Esophagus squamous epithelium (tissue), 5 donors: ENCODE data around the gene LEF1. TPM values are rescaled to one million over a fixed set of nuclear protein-coding genes. Genes with fewer than 3 reads are reported as not detected.
A peak's percentile ranks its signal among the peaks of the same experiment; 100 is the strongest.

Experiments
- DNase-seq: peaks from one replicate; lab custom pipeline; 2025; lab: John Stamatoyannopoulos, UW
- H3K27ac ChIP-seq, 4 donors: fragments of 200-600 bp; sonication (generic); one replicate each; pipeline ENCODE4 v1.5.1; 2016 to 2019; ENCODE audit warnings: mild to moderate bottlenecking in 1 of 4
- H3K27me3 ChIP-seq, 4 donors: fragments of 200-600 bp; sonication (generic); 1 replicate in 3 of 4; 2 replicates in 1 of 4; pipeline versions ENCODE4 v1.5.1 to v1.6.0; 2017 to 2021; ENCODE audit warnings: antibody characterized with exemption in 1 of 4
- H3K36me3 ChIP-seq, 3 donors: fragments of 200-600 bp; sonication (generic); one replicate each; pipeline ENCODE4 v1.5.1; 2016 to 2019
- H3K4me1 ChIP-seq, 3 donors: fragments of 200-600 bp; sonication (generic); one replicate each; pipeline ENCODE4 v1.5.1; 2017 to 2019
- H3K4me3 ChIP-seq, 4 donors: fragments of 200-600 bp; sonication (generic); 1 replicate in 3 of 4; 2 replicates in 1 of 4; pipeline ENCODE4 v1.5.1; 2016 to 2019; ENCODE audit warnings: mild to moderate bottlenecking in 2 of 4, moderate library complexity in 1 of 4
- H3K9me3 ChIP-seq, 3 donors: fragments of 200-600 bp; sonication (generic); one replicate each; pipeline ENCODE4 v1.5.1; 2016 to 2019
- POLR2A ChIP-seq, 4 donors: fragments of 450-650 bp; IDR thresholded peaks; one replicate each; pipeline ENCODE4 v1.6.1; 2017; ENCODE audit warnings: antibody characterized with exemption in 4 of 4, mild to moderate bottlenecking in 4 of 4, moderate library complexity in 3 of 4
- WGBS, 2 donors: methylation state at CpG; one replicate each; pipeline ENCODE4 v1.1.5; 2018; 5-methylcytosine and 5-hydroxymethylcytosine counted together
- intact Hi-C: fragments of 100-400 bp; cut with DNase I; formaldehyde crosslinking; loops from one replicate; pipeline ENCODE4 v1.15.0; 2022
- total RNA-seq, 4 donors: library from RNA; depleted of rRNA; stranded (reverse); fragments of >200 nt; gene quantifications; one replicate each; pipeline ENCODE4 v1.1.0, GENCODE V29; 2016
- TF ChIP-seq, protein P1 (sequence below), 6 experiments: fragments of 450-650 bp in 4 of 6; fragments of 200-600 bp in 2 of 6; sonication (generic) in 2 of 6; IDR thresholded peaks; one replicate each; pipeline ENCODE4 v1.5.1; 2016 to 2019; ENCODE audit warnings: antibody characterized with exemption in 6 of 6, mild to moderate bottlenecking in 4 of 6, moderate library complexity in 4 of 6
- donor health status: DM: yes; HTN: yes; CAD: no.

Gene LEF1
- total RNA-seq, 4 donors from 2014 or later: 8.0 to 13.9 (median 10.1) TPM

DNA sequence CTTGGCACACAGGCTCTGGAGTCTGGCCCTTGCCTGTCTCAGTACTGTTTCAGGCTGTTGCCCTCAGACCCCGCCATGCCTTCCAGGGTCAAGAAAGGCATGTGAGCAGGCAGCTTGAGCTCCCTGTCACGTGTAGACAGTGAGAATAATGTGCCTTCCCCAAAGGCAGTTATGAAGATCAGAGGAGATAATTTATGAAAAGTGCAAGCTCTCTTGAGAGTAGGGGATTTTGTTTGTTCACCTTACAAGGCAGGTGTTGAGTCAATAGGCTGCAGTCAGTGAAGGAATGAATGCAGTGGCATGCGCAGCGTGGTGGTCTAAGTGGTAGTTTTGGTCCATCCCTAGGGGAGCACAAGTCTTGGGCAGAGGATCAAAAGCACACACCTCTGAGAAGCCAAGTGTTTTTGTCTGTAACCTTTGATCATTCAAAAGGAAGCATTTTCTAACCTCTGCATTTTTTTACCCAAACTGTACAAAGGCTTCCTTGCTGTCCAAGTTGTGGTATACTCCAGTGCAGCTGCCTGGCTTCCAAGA lies 164.7 kb downstream of the LEF1 start:
- intact Hi-C loops: no loop called here
- Histone ChIP-seq H3K27ac (no peak overlapping the region), H3K36me3 (peaks cover 0 to 2% (median 0%) of the 10 kb centered on the region in 3 donors), H3K27me3 (no peaks in the 10 kb centered on the region), H3K4me3 (no peak overlapping the region), H3K4me1 (peaks cover 0 to 26% (median 0%) of the 10 kb centered on the region in 3 donors), H3K9me3 (no peaks in the 10 kb centered on the region)
- TF ChIP-seq, protein P1, sequence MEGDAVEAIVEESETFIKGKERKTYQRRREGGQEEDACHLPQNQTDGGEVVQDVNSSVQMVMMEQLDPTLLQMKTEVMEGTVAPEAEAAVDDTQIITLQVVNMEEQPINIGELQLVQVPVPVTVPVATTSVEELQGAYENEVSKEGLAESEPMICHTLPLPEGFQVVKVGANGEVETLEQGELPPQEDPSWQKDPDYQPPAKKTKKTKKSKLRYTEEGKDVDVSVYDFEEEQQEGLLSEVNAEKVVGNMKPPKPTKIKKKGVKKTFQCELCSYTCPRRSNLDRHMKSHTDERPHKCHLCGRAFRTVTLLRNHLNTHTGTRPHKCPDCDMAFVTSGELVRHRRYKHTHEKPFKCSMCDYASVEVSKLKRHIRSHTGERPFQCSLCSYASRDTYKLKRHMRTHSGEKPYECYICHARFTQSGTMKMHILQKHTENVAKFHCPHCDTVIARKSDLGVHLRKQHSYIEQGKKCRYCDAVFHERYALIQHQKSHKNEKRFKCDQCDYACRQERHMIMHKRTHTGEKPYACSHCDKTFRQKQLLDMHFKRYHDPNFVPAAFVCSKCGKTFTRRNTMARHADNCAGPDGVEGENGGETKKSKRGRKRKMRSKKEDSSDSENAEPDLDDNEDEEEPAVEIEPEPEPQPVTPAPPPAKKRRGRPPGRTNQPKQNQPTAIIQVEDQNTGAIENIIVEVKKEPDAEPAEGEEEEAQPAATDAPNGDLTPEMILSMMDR (IDR thresholded peaks at IDR 0.05): no peak
- no peak for TF ChIP-seq POLR2A (IDR thresholded peaks at IDR 0.05)
- no peak for DNase-seq
- WGBS, 2 donors: 91 to 96% methylated on average over 2 of the region's 4 CpGs

DNA sequence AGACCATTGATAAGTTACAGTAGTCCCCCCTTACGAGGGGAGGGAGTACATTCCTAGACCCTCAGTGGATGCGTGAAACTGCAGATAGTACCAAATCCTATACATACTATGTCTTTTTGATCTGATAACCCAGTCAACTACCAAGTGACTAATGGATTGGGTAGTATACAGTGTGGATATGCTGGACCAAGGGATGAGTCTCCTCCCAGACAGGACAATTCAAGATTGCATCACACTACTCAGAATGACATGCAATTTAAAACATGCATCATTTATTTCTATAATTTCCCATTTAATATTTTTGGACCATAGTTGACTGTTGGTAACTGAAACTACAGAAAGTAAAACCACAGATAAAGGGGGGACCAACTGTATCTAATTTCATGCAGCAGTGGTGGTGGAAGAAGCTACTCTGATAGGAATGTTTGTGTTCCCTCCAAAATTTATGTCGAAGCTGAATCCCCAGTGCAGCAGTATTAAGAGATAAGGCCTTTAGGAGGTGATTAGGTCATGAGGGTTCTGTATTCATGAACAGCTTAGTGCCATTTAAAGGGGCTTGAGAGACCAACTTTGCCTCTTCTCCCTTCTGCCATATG lies 167.1 kb downstream of the LEF1 start:
- Histone ChIP-seq H3K4me1 (peaks cover 0 to 15% (median 0%) of the 10 kb centered on the region in 3 donors), H3K36me3 (peaks cover 0 to 4% (median 0%) of the 10 kb centered on the region in 3 donors), H3K27me3 (no peaks in the 10 kb centered on the region), H3K27ac (no peak overlapping the region), H3K9me3 (no peaks in the 10 kb centered on the region), H3K4me3 (no peak overlapping the region)
- no peak for TF ChIP-seq POLR2A (IDR thresholded peaks at IDR 0.05)
- TF ChIP-seq, protein P1 (IDR thresholded peaks at IDR 0.05): no peak
- 94 to 95% methylated on average over 3 of the region's 3 CpGs for WGBS, 2 donors
- intact Hi-C loops: no loop called here
- no peak for DNase-seq

DNA sequence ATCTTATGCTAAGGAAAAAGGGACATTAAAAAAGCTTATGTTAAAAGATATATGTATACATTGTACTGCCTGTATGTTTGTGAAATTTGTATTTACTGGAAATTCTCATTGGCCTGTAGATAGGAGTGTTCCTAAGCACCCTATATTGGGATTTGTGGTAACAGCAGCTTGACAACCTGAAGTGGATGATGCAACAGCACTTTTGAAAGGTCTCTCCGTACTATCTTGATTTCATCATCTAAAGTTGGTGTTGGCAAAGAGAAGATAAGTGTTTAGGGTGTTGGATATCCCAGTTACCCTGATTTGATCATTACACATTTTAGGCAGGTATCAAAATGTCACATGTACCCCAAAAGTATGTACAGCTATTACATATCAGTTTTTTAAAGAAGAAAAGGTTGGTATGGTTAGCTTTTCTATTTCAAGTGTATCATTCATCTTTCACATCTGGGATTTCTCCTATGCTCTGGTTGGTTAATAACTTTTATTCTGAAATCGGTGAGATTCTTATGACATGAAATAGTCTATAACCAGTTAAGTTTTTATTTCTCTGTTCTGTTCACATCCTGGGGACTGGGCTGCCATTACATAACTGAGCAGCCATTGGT lies 168.7 kb downstream of the LEF1 start:
- Histone ChIP-seq H3K36me3 (peaks cover 0 to 4% (median 0%) of the 10 kb centered on the region in 3 donors), H3K27me3 (no peaks in the 10 kb centered on the region), H3K4me3 (no peak overlapping the region), H3K27ac (peak overlapping the region in 1 of 4 donors; percentile 13), H3K4me1 (peaks cover 0 to 15% (median 0%) of the 10 kb centered on the region in 3 donors), H3K9me3 (no peaks in the 10 kb centered on the region)
- TF ChIP-seq, protein P1 (IDR thresholded peaks at IDR 0.05): no peak
- no peak for TF ChIP-seq POLR2A (IDR thresholded peaks at IDR 0.05)
- 75 to 81% methylated on average over 2 of the region's 2 CpGs for WGBS, 2 donors
- no peak for DNase-seq
- intact Hi-C loops: no loop called here

DNA sequence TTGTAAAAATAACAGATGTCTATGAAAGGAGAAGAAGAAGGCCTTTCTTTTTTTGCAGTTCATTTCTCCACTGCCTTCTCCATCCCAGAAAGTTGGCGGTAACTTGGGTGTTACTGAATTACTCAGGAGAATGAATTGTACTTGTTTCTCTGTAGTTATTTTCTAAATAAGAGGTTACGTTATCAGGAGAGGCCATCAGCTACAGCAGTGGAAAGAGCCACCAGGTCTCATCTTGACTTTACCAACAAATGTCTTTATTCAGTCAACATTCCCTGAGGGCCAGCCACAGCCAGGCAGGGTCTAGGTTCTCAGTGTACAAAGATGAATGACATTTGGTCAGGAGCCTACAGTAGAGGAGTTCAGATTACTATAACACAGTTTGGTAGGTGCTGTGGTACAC lies 170.9 kb downstream of the LEF1 start:
- no peak overlapping the region for H3K4me3 ChIP-seq
- peak overlapping the region; percentile 0 to 75 (median 71) for H3K27ac ChIP-seq
- no peaks in the 10 kb centered on the region for H3K27me3 ChIP-seq
- no peak for DNase-seq
- no peaks in the 10 kb centered on the region for H3K9me3 ChIP-seq
- peaks cover 0 to 31% (median 5%) of the 10 kb centered on the region in 3 donors for H3K4me1 ChIP-seq
- TF ChIP-seq POLR2A (IDR thresholded peaks at IDR 0.05): no peak
- TF ChIP-seq, protein P1 (IDR thresholded peaks at IDR 0.05): no peak
- H3K36me3 ChIP-seq: peaks cover 0 to 4% (median 0%) of the 10 kb centered on the region in 3 donors
- intact Hi-C loops: no loop called here
- WGBS, 2 donors: 83 to 87% methylated on average over 2 of the region's 2 CpGs

Other genes with a start within 250 kb of the LEF1 start
- gene CYP2U1, start 237.4 kb downstream of the LEF1 start, total RNA-seq: 1 to 10 TPM; 1.8 to 8.4 (median 4.5) TPM
- gene HADH, start 179.0 kb downstream of the LEF1 start, total RNA-seq: 10 to 100 TPM; 26.8 to 46.5 (median 38.1) TPM